ENCODE results near the gene NDRG3. TPM values are rescaled to one million over a fixed set of nuclear protein-coding genes. Genes with fewer than 3 reads are reported as not detected.

The NDRG3 gene
- total and polyA plus RNA-seq, 2 donors (not counting 3 experiments of a cell fraction or from before 2014, with no cell fraction given), result 25.7 to 27.7 TPM

GRCh38 chr20:36775196-36775595 is 29.3 kb upstream of the NDRG3 start:
- H3K36me3 ChIP-seq (ENCODE audit: control insufficient read depth in 2 of 2, extremely low read depth in 1 of 2, insufficient read depth in 2 of 2, low read length in 2 of 2), result peaks cover 0 to 2% of the 10 kb centered on the region in 2 experiments
- no peak for DNase-seq (ENCODE audit: low read depth, low spot score)
- no peak overlapping the region for H3K4me3 ChIP-seq (replicated peaks in 1 of 3; ENCODE audit: insufficient read depth in 1 of 3, low read depth in 1 of 3, low read length in 3 of 3)

More at GRCh38 chr20:36775196-36775595, 29.3 kb upstream of the NDRG3 start:
- BruUV-seq (replicated peaks), result no TSS peak
- Histone ChIP-seq H3K9me3 (replicated peaks; ENCODE audit: control insufficient read depth, insufficient read depth, low read length) (no peaks in the 10 kb centered on the region), H4K20me1 (replicated peaks; ENCODE audit: control insufficient read depth, extremely low read depth, insufficient read depth, low read length) (no peaks in the 10 kb centered on the region), H3K4me2 (ENCODE audit: insufficient read depth, low read length) (no peak overlapping the region), H3K4me1 (ENCODE audit: control insufficient read depth, extremely low read depth, insufficient read depth, low read length) (peaks cover 9% of the 10 kb centered on the region), H2AFZ (ENCODE audit: low read depth, low read length) (no peak overlapping the region), H3K27ac (ENCODE audit: insufficient read depth, low read depth, low read length) (no peak overlapping the region), H3K9ac (replicated peaks; ENCODE audit: extremely low read depth, insufficient read depth, low read length) (no peak overlapping the region), H3K9me1 (replicated peaks; ENCODE audit: control insufficient read depth, extremely low read depth, insufficient read depth, low read length) (no peaks in the 10 kb centered on the region), H3K79me2 (ENCODE audit: control insufficient read depth, insufficient read depth, low read length) (peaks cover 14% of the 10 kb centered on the region), H3K27me3 (ENCODE audit: control insufficient read depth in 2 of 2, insufficient read depth in 2 of 2, low read length in 2 of 2) (no peaks in the 10 kb centered on the region)
- CTCF ChIA-PET, result interaction anchor here (1.0 to 2.5 kb wide), 2 partner anchors 88 to 169 kb away, joined by 3 to 16 read pairs; a partner anchor contains a TSS
- TF ChIP-seq POLR2A (IDR thresholded peaks at IDR 0.05; ENCODE audit: low read depth, low read length), result no peak
- no peak for TF ChIP-seq JUN (IDR thresholded peaks at IDR 0.05; ENCODE audit: borderline replicate concordance, insufficient read depth, insufficient read length, low read depth)
- no peak for TF ChIP-seq FOS (IDR thresholded peaks at IDR 0.05; ENCODE audit: borderline replicate concordance, insufficient read depth, low read length)
- TF ChIP-seq, protein P1, sequence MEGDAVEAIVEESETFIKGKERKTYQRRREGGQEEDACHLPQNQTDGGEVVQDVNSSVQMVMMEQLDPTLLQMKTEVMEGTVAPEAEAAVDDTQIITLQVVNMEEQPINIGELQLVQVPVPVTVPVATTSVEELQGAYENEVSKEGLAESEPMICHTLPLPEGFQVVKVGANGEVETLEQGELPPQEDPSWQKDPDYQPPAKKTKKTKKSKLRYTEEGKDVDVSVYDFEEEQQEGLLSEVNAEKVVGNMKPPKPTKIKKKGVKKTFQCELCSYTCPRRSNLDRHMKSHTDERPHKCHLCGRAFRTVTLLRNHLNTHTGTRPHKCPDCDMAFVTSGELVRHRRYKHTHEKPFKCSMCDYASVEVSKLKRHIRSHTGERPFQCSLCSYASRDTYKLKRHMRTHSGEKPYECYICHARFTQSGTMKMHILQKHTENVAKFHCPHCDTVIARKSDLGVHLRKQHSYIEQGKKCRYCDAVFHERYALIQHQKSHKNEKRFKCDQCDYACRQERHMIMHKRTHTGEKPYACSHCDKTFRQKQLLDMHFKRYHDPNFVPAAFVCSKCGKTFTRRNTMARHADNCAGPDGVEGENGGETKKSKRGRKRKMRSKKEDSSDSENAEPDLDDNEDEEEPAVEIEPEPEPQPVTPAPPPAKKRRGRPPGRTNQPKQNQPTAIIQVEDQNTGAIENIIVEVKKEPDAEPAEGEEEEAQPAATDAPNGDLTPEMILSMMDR (IDR thresholded peaks at IDR 0.05; ENCODE audit: extremely low read depth in 1 of 2, insufficient read depth in 1 of 2, low read depth in 1 of 2, low read length in 2 of 2), result no peak
- no peak for TF ChIP-seq EZH2 (IDR thresholded peaks at IDR 0.05; ENCODE audit: borderline replicate concordance, low read depth, low read length, severe bottlenecking)
- TF ChIP-seq, protein P2, sequence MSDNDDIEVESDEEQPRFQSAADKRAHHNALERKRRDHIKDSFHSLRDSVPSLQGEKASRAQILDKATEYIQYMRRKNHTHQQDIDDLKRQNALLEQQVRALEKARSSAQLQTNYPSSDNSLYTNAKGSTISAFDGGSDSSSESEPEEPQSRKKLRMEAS (IDR thresholded peaks at IDR 0.05; ENCODE audit: insufficient read depth, insufficient read length), result no peak
- no peak for FAIRE-seq
- intact Hi-C loops (cut with micrococcal nuclease) (no loop called here), dilution Hi-C loops (cut with MboI; ENCODE audit: extremely low pct_ligation_motif_present, low sequenced_read_pairs) (no loop called here)
- POLR2A ChIA-PET, result interaction anchor here (2.0 kb wide), 1 partner anchor 169 kb away, joined by 6 read pairs; the partner anchor contains the start of gene RAB5IF
